Raji (cell line): ENCODE measurements around the gene PTX3.

Experiments used
- POLR2A ChIP-seq: IDR thresholded peaks from 2 replicates; pipeline ENCODE4 v1.6.1; 2011; ENCODE audit warnings: low read depth, low read length, control low read depth; ENCODE audit not compliant: insufficient read depth

The PTX3 gene

GRCh38 chr3:157445857-157446256 lies 9.2 kb downstream of the PTX3 start:
- TF ChIP-seq POLR2A = no peak

GRCh38 chr3:157447026-157447694 lies 10.5 kb downstream of the PTX3 start:
- TF ChIP-seq POLR2A = no peak

GRCh38 chr3:157452097-157452496 lies 15.4 kb downstream of the PTX3 start:
- no peak for TF ChIP-seq POLR2A

- no peak for TF ChIP-seq POLR2A
These were observed 17.2 kb downstream of the PTX3 start for GRCh38 chr3:157453824-157454223.

- no peak for TF ChIP-seq POLR2A
These were observed 23.1 kb downstream of the PTX3 start for GRCh38 chr3:157459706-157460105.

GRCh38 chr3:157460253-157460652 lies 23.6 kb downstream of the PTX3 start:
- TF ChIP-seq POLR2A = no peak

- no peak for TF ChIP-seq POLR2A
These were observed 27.2 kb downstream of the PTX3 start for GRCh38 chr3:157463816-157464215.

- TF ChIP-seq POLR2A = no peak
These were observed 27.7 kb downstream of the PTX3 start for GRCh38 chr3:157464321-157464720.

GRCh38 chr3:157465741-157466140 lies 29.1 kb downstream of the PTX3 start:
- TF ChIP-seq POLR2A = no peak

GRCh38 chr3:157467200-157467599 lies 30.6 kb downstream of the PTX3 start:
- TF ChIP-seq POLR2A = no peak

GRCh38 chr3:157469561-157470294 lies 33.1 kb downstream of the PTX3 start:
- no peak for TF ChIP-seq POLR2A

GRCh38 chr3:157471064-157471463 lies 34.4 kb downstream of the PTX3 start:
- TF ChIP-seq POLR2A = no peak

- no peak for TF ChIP-seq POLR2A
These were observed 36.0 kb downstream of the PTX3 start for GRCh38 chr3:157472648-157473047.

- no peak for TF ChIP-seq POLR2A
These were observed 39.3 kb downstream of the PTX3 start for GRCh38 chr3:157475921-157476414.

- TF ChIP-seq POLR2A = no peak
These were observed 40.8 kb downstream of the PTX3 start for GRCh38 chr3:157477441-157477840.

- no peak for TF ChIP-seq POLR2A
These were observed 43.0 kb downstream of the PTX3 start for GRCh38 chr3:157479464-157480243.

- no peak for TF ChIP-seq POLR2A
These were observed 50.7 kb downstream of the PTX3 start for GRCh38 chr3:157487339-157487738.
